SU-DHL-6 (cell line): ENCODE data around the gene APBB2.
A peak's percentile ranks its signal among the peaks of the same experiment; 100 is the strongest.
"Not testable (repeated sequence)": the region's sequence is repeated elsewhere in the genome, so short reads cannot be mapped to it uniquely, and the experiment has no call there.

Experiments
- H2AFZ ChIP-seq: fragments of 200-600 bp; sonication (generic); 2 replicates; pipeline ENCODE4 v1.6.1; 2014; ENCODE audit warnings: low read depth, mild to moderate bottlenecking, moderate library complexity, mixed read lengths, antibody characterized with exemption, low read length; ENCODE audit not compliant: severe bottlenecking
- H3F3A ChIP-seq: fragments of 200-600 bp; shearing (Covaris generic); 2 replicates; pipeline ENCODE4 v1.6.0; 2016; ENCODE audit warnings: antibody characterized with exemption, mild to moderate bottlenecking; ENCODE audit not compliant: insufficient read depth
- H3K27ac ChIP-seq: fragments of 200-600 bp; sonication (generic); 2 replicates; pipeline ENCODE4 v1.5.1; 2016; ENCODE audit warnings: low read depth, mild to moderate bottlenecking, low read length, moderate library complexity, mixed read lengths
- H3K27me3 ChIP-seq: fragments of 200-600 bp; sonication (generic), shearing (Covaris generic); 2 replicates; pipeline ENCODE4 v1.6.0; 2014; ENCODE audit warnings: mild to moderate bottlenecking, low read length
- H3K36me3 ChIP-seq: fragments of 200-600 bp; sonication (generic); 2 replicates; pipeline ENCODE4 v1.6.1; 2014; ENCODE audit warnings: mild to moderate bottlenecking, low read length, mixed read lengths
- H3K4me2 ChIP-seq: fragments of 300-600, 200-600 bp; shearing (Covaris generic), sonication (generic); 2 replicates; pipeline ENCODE4 v1.6.0; 2014; ENCODE audit warnings: low read length, low read depth, mild to moderate bottlenecking; ENCODE audit not compliant: poor library complexity, severe bottlenecking
- H3K4me3 ChIP-seq: fragments of 200-600 bp; sonication (generic); 2 replicates; pipeline ENCODE4 v1.5.1; 2014; ENCODE audit warnings: antibody characterized with exemption, low read length, mild to moderate bottlenecking, mixed read lengths; ENCODE audit not compliant: insufficient read depth, poor library complexity, severe bottlenecking
- H3K79me2 ChIP-seq: fragments of 200-600 bp; sonication (generic); 2 replicates; pipeline ENCODE4 v1.6.1; 2014; ENCODE audit warnings: mild to moderate bottlenecking, low read length, moderate library complexity; ENCODE audit not compliant: insufficient read depth
- H3K9ac ChIP-seq: fragments of 200-600 bp; sonication (generic); 2 replicates; pipeline ENCODE4 v1.7.0; 2014; ENCODE audit warnings: mild to moderate bottlenecking, low read length
- H3K9me2 ChIP-seq: fragments of 200-600 bp; sonication (generic); replicated peaks from 2 replicates; pipeline ENCODE4 v1.6.1; 2014; ENCODE audit warnings: low read length; ENCODE audit not compliant: insufficient read depth
- H3K9me3 ChIP-seq: fragments of 200-600 bp; sonication (generic); 2 replicates; pipeline ENCODE4 v1.6.1; 2014; ENCODE audit warnings: low read length, mixed read lengths; ENCODE audit not compliant: insufficient read depth
- H4K20me1 ChIP-seq: fragments of 200-600 bp; sonication (generic); 2 replicates; pipeline ENCODE4 v1.6.1; 2014; ENCODE audit warnings: low read depth, mild to moderate bottlenecking, antibody characterized with exemption, low read length, moderate library complexity, mixed read lengths
- EZH2phosphoT487 ChIP-seq: fragments of 200-600 bp; sonication (generic), shearing (Covaris generic); conservative IDR thresholded peaks from 2 replicates; pipeline ENCODE4 v1.6.1; 2018; ENCODE audit warnings: mild to moderate bottlenecking, antibody characterized with exemption, low read length, moderate library complexity, mixed read lengths
- TF ChIP-seq, protein P1 (sequence below): fragments of 200-600 bp; sonication (generic); IDR thresholded peaks from one replicate; pipeline ENCODE4 v1.5.1; 2017; ENCODE audit warnings: antibody characterized with exemption, mild to moderate bottlenecking, low read length, moderate library complexity; ENCODE audit not compliant: insufficient read depth, poor library complexity, severe bottlenecking

APBB2 gene

GRCh38 chr4:40923316-40924095, 290.8 kb downstream of the APBB2 start:
- Histone ChIP-seq H3K36me3 (no peaks in the 10 kb centered on the region), H3K27ac (no peak overlapping the region), H4K20me1 (no peaks in the 10 kb centered on the region), H2AFZ (no peak overlapping the region), H3K9ac (no peak overlapping the region), H3K4me3 (no peak overlapping the region), H3K79me2 (no peaks in the 10 kb centered on the region), H3K27me3 (no peaks in the 10 kb centered on the region), H3F3A (no peaks in the 10 kb centered on the region), H3K9me2 (no peaks in the 10 kb centered on the region), H3K9me3 (no peaks in the 10 kb centered on the region), H3K4me2 (no peak overlapping the region)
- TF ChIP-seq EZH2phosphoT487 = no peak
- TF ChIP-seq, protein P1, sequence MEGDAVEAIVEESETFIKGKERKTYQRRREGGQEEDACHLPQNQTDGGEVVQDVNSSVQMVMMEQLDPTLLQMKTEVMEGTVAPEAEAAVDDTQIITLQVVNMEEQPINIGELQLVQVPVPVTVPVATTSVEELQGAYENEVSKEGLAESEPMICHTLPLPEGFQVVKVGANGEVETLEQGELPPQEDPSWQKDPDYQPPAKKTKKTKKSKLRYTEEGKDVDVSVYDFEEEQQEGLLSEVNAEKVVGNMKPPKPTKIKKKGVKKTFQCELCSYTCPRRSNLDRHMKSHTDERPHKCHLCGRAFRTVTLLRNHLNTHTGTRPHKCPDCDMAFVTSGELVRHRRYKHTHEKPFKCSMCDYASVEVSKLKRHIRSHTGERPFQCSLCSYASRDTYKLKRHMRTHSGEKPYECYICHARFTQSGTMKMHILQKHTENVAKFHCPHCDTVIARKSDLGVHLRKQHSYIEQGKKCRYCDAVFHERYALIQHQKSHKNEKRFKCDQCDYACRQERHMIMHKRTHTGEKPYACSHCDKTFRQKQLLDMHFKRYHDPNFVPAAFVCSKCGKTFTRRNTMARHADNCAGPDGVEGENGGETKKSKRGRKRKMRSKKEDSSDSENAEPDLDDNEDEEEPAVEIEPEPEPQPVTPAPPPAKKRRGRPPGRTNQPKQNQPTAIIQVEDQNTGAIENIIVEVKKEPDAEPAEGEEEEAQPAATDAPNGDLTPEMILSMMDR = no peak

GRCh38 chr4:40919976-40920375, 294.4 kb downstream of the APBB2 start:
- not testable (repeated sequence) for H3K9me2 ChIP-seq, H3K79me2 ChIP-seq, H3K9ac ChIP-seq, H3F3A ChIP-seq, H3K9me3 ChIP-seq, H2AFZ ChIP-seq, H3K36me3 ChIP-seq, H3K4me2 ChIP-seq, H3K27me3 ChIP-seq, H3K27ac ChIP-seq, H4K20me1 ChIP-seq, H3K4me3 ChIP-seq

DNA sequence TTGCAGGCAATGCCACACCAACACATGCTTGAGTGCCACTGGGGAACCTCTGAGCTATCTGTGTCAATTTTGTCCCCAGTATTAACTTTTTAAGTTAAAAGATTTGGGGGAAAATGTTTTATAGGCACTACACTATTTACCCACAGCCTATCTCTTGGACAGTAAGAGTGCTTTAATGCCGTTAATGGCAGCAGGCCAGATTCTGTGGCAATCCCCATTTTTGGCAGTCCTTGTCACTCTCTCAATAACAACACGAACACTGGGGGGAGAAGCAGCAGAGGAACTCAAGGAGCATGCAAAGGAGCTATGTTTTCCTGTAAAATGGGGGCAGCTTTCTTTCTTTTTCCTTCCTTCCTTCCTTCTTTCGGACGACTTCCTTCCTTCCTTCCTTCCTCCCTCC, 296.0 kb downstream of the APBB2 start:
- Histone ChIP-seq H3K9me3 (no peaks in the 10 kb centered on the region), H3K27ac (no peak overlapping the region), H3K36me3 (no peaks in the 10 kb centered on the region), H3K9ac (no peak overlapping the region), H3K27me3 (no peaks in the 10 kb centered on the region), H4K20me1 (no peaks in the 10 kb centered on the region), H3F3A (no peaks in the 10 kb centered on the region), H3K9me2 (no peaks in the 10 kb centered on the region), H2AFZ (no peak overlapping the region), H3K79me2 (no peaks in the 10 kb centered on the region), H3K4me2 (no peak overlapping the region), H3K4me3 (no peak overlapping the region)
- TF ChIP-seq EZH2phosphoT487 = no peak
- TF ChIP-seq, protein P1 = no peak

- Histone ChIP-seq H3K27me3 (no peaks in the 10 kb centered on the region), H3K36me3 (no peaks in the 10 kb centered on the region), H3K4me3 (no peak overlapping the region), H2AFZ (no peak overlapping the region), H4K20me1 (no peaks in the 10 kb centered on the region), H3F3A (no peaks in the 10 kb centered on the region), H3K9me2 (no peaks in the 10 kb centered on the region), H3K4me2 (no peak overlapping the region), H3K27ac (no peak overlapping the region), H3K9me3 (no peaks in the 10 kb centered on the region), H3K79me2 (no peaks in the 10 kb centered on the region), H3K9ac (no peak overlapping the region)
- TF ChIP-seq, protein P1 = peak; percentile 25
- TF ChIP-seq EZH2phosphoT487 = no peak
Observed at GRCh38 chr4:40916880-40917279, 297.5 kb downstream of the APBB2 start.
